Uterus (tissue), 2 donors: ENCODE data around the gene LCP2.

ENCODE experiments used
- POLR2A ChIP-seq, 2 donors: fragments of 450-650 bp; IDR thresholded peaks; one replicate each; pipeline ENCODE4 v1.6.1; 2016; ENCODE audit warnings: antibody characterized with exemption in 2 of 2, mild to moderate bottlenecking in 1 of 2, moderate library complexity in 1 of 2
- TF ChIP-seq, protein P1 (sequence below), 4 experiments: fragments of 200-600 bp in 2 of 4; fragments of 450-650 bp in 2 of 4; sonication (generic) in 2 of 4; IDR thresholded peaks; one replicate each; pipeline ENCODE4 v1.5.1; 2016 to 2019; ENCODE audit warnings: antibody characterized with exemption in 4 of 4, mild to moderate bottlenecking in 2 of 4, moderate library complexity in 1 of 4

DNA sequence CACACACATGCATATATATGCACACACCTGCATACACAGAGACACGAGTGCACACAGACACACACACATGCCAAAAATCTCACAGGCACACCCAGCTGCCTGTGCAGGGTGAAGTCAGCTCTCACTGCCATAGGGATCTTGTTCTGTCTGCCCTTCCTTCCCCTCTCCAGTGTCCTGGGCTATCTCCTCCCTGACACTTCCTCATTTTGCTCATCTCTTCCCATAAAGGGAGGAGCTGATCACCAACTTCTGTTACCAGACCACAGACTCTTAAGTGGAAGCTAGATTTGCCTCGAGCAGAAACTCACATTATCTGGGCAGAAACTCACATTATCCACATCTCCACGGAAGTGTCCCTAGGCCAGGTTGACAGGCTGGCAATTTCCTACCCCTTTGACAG lies 28.7 kb downstream of the LCP2 start:
- TF ChIP-seq, protein P1, sequence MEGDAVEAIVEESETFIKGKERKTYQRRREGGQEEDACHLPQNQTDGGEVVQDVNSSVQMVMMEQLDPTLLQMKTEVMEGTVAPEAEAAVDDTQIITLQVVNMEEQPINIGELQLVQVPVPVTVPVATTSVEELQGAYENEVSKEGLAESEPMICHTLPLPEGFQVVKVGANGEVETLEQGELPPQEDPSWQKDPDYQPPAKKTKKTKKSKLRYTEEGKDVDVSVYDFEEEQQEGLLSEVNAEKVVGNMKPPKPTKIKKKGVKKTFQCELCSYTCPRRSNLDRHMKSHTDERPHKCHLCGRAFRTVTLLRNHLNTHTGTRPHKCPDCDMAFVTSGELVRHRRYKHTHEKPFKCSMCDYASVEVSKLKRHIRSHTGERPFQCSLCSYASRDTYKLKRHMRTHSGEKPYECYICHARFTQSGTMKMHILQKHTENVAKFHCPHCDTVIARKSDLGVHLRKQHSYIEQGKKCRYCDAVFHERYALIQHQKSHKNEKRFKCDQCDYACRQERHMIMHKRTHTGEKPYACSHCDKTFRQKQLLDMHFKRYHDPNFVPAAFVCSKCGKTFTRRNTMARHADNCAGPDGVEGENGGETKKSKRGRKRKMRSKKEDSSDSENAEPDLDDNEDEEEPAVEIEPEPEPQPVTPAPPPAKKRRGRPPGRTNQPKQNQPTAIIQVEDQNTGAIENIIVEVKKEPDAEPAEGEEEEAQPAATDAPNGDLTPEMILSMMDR (IDR thresholded peaks at IDR 0.05), result no peak
- no peak for TF ChIP-seq POLR2A (IDR thresholded peaks at IDR 0.05)
